Suprapubic skin (tissue), 4 donors: ENCODE measurements around the gene OSBPL6. TPM values are rescaled to one million over a fixed set of nuclear protein-coding genes. Genes with fewer than 3 reads are reported as not detected.
A peak's percentile ranks its signal among the peaks of the same experiment; 100 is the strongest.

Experiments
- DNase-seq, 2 donors: peaks; one replicate each; pipeline ENCODE4 v3.0.0-alpha.2; 2019; ENCODE audit warnings: low spot score in 2 of 2
- H3K27ac ChIP-seq: fragments of 200-600 bp; sonication (generic); one replicate; pipeline ENCODE4 v1.5.1; 2019
- H3K27me3 ChIP-seq: fragments of 200-600 bp; sonication (generic); one replicate; pipeline ENCODE4 v1.5.1; 2019
- H3K36me3 ChIP-seq: fragments of 200-600 bp; sonication (generic); one replicate; pipeline ENCODE4 v1.5.1; 2019
- H3K4me1 ChIP-seq: fragments of 200-600 bp; sonication (generic); one replicate; pipeline ENCODE4 v1.5.1; 2019
- H3K4me3 ChIP-seq: fragments of 200-600 bp; sonication (generic); one replicate; pipeline ENCODE4 v1.5.1; 2019; ENCODE audit warnings: mild to moderate bottlenecking
- H3K9me3 ChIP-seq: fragments of 200-600 bp; sonication (generic); one replicate; pipeline ENCODE4 v1.5.1; 2019
- EP300 ChIP-seq: sonication (generic); formaldehyde crosslinking; IDR thresholded peaks from one replicate; pipeline ENCODE4 v1.6.1; 2017; ENCODE audit warnings: antibody characterized with exemption
- POLR2A ChIP-seq, 2 donors: fragments of 450-650 bp; IDR thresholded peaks; one replicate each; pipeline ENCODE4 v1.6.1; 2017; ENCODE audit warnings: antibody characterized with exemption in 2 of 2, mild to moderate bottlenecking in 2 of 2, moderate library complexity in 2 of 2
- POLR2AphosphoS5 ChIP-seq, 3 donors: sonication (generic); formaldehyde crosslinking; IDR thresholded peaks; one replicate each; pipeline ENCODE4 v1.6.1; 2017; ENCODE audit warnings: antibody characterized with exemption in 3 of 3
- WGBS: methylation state at CpG from one replicate; pipeline ENCODE4 v1.1.5; 2018; 5-methylcytosine and 5-hydroxymethylcytosine counted together
- total RNA-seq, 4 donors: library from RNA; depleted of rRNA; stranded (reverse); fragments of >200 nt; gene quantifications; one replicate each; pipeline ENCODE4 v1.1.0, GENCODE V29; 2016
- TF ChIP-seq, protein P1 (sequence below), 2 donors: fragments of 200-600 bp in 1 of 2; fragments of 450-650 bp in 1 of 2; sonication (generic) in 1 of 2; IDR thresholded peaks; one replicate each; pipeline ENCODE4 v1.5.1; 2016 to 2019; ENCODE audit warnings: antibody characterized with exemption in 2 of 2, mild to moderate bottlenecking in 1 of 2, moderate library complexity in 1 of 2

Gene OSBPL6
- total RNA-seq, 4 donors from 2014 or later: 19.5 to 30.9 (median 23.9) TPM

DNA sequence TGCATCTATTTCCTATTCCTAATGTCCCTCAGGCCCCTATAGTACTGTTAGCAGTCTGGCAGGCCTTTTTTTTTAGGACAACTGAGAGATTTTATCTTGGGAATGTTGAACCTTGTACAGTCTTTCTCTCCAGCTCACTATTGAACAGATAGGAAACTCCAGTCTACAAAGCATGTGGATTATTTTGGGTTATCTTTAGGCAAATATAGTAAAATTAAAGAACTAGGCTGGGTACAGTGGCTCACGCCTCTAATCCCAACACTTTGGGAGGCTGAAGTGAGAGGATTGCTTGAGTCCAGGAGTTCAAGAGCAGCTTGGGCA is 102.7 kb downstream of the OSBPL6 start:
- Histone ChIP-seq H3K4me3 (no peak overlapping the region), H3K27me3 (no peaks in the 10 kb centered on the region), H3K9me3 (no peaks in the 10 kb centered on the region), H3K36me3 (no peaks in the 10 kb centered on the region), H3K27ac (no peak overlapping the region), H3K4me1 (peaks cover 6% of the 10 kb centered on the region)
- 91% methylated on average over 1 of the region's 1 CpG for WGBS
- TF ChIP-seq, protein P1, sequence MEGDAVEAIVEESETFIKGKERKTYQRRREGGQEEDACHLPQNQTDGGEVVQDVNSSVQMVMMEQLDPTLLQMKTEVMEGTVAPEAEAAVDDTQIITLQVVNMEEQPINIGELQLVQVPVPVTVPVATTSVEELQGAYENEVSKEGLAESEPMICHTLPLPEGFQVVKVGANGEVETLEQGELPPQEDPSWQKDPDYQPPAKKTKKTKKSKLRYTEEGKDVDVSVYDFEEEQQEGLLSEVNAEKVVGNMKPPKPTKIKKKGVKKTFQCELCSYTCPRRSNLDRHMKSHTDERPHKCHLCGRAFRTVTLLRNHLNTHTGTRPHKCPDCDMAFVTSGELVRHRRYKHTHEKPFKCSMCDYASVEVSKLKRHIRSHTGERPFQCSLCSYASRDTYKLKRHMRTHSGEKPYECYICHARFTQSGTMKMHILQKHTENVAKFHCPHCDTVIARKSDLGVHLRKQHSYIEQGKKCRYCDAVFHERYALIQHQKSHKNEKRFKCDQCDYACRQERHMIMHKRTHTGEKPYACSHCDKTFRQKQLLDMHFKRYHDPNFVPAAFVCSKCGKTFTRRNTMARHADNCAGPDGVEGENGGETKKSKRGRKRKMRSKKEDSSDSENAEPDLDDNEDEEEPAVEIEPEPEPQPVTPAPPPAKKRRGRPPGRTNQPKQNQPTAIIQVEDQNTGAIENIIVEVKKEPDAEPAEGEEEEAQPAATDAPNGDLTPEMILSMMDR (IDR thresholded peaks at IDR 0.05): no peak
- no peak for TF ChIP-seq POLR2A (IDR thresholded peaks at IDR 0.05)
- no peak for TF ChIP-seq POLR2AphosphoS5 (IDR thresholded peaks at IDR 0.05)
- TF ChIP-seq EP300: no peak
- DNase-seq: no peak

DNA sequence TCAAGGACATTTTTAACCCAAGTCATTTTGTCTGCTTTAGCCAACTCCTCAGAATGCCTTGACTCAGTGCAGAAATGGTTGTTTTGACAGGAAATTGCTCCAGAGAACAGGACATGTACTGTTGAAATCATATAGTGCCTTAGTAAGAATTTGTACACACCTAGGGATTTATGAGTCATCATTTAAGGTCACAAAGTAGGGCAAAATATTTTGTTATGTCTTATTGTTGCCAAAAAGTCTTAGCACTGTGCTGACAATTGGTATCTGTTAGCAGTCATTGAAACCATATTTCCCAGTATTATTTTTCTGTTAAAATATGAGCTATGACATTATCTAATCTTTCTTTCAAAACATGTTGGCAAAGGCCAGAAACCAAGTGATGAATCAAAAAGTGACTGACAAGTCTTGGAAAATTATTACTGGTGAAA is 104.5 kb downstream of the OSBPL6 start:
- Histone ChIP-seq H3K27ac (peak overlapping the region; percentile 34), H3K4me3 (no peak overlapping the region), H3K27me3 (no peaks in the 10 kb centered on the region), H3K4me1 (peaks cover 6% of the 10 kb centered on the region), H3K36me3 (no peaks in the 10 kb centered on the region), H3K9me3 (no peaks in the 10 kb centered on the region)
- TF ChIP-seq POLR2AphosphoS5 (IDR thresholded peaks at IDR 0.05): no peak
- no peak for TF ChIP-seq EP300
- TF ChIP-seq, protein P1 (IDR thresholded peaks at IDR 0.05): no peak
- TF ChIP-seq POLR2A (IDR thresholded peaks at IDR 0.05): no peak
- DNase-seq: no peak

DNA sequence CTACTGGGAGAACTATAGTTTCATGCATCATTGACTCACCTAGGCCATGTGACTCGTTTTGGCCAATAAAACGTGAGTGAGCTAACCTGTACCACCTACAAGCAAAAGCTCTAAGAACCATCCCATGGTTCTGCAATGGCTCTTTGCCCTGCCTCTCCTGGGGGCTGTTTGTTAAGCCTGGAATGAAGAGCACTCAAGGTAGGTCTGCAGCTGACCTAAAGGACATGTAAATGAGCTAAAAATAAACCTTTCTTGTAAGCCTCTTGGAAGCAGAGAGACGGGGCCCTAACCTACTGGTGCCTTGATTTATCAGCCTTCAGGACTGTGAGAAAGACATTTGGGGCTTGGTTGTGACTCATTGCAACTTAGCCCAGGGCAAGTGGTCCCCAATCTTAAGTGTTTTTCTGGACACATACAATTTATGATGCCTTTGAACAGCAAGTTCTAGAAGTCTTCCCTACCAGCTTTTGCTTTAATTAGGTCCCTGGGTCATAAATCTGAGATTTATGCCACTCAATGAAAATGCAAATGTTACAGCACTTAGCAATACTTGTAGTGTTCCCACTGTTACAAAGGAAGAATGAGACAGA is 107.4 kb downstream of the OSBPL6 start:
- WGBS: 75% methylated on average over 3 of the region's 3 CpGs
- Histone ChIP-seq H3K4me1 (peaks cover 8% of the 10 kb centered on the region), H3K36me3 (no peaks in the 10 kb centered on the region), H3K27me3 (no peaks in the 10 kb centered on the region), H3K9me3 (no peaks in the 10 kb centered on the region), H3K27ac (no peak overlapping the region), H3K4me3 (no peak overlapping the region)
- DNase-seq: no peak
- no peak for TF ChIP-seq POLR2AphosphoS5 (IDR thresholded peaks at IDR 0.05)
- TF ChIP-seq EP300: no peak
- TF ChIP-seq POLR2A (IDR thresholded peaks at IDR 0.05): no peak
- TF ChIP-seq, protein P1 (IDR thresholded peaks at IDR 0.05): no peak

DNA sequence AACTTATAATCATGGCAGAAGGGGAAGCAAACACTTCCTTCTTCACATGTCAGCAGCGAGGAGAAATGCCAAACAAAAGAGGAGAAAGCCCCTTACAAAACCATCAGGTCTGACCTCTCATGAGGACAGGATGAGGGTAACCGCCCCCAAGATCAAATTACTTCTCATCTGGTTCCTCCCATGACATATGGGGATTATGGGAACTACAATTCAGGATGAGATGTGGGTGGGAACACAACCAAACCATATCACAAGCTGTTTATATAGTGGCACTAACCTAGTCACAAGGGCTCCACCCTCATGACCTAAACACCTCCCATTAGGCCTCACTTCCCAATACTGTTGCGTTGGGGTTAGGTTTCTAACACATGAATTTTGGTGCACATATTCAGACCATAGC is 110.0 kb downstream of the OSBPL6 start:
- 57% methylated on average over 3 of the region's 3 CpGs for WGBS
- Histone ChIP-seq H3K9me3 (no peaks in the 10 kb centered on the region), H3K27me3 (no peaks in the 10 kb centered on the region), H3K27ac (no peak overlapping the region), H3K36me3 (no peaks in the 10 kb centered on the region), H3K4me3 (no peak overlapping the region), H3K4me1 (peaks cover 27% of the 10 kb centered on the region)
- no peak for TF ChIP-seq EP300
- TF ChIP-seq POLR2A (IDR thresholded peaks at IDR 0.05): no peak
- TF ChIP-seq POLR2AphosphoS5 (IDR thresholded peaks at IDR 0.05): no peak
- TF ChIP-seq, protein P1 (IDR thresholded peaks at IDR 0.05): no peak
- no peak for DNase-seq

DNA sequence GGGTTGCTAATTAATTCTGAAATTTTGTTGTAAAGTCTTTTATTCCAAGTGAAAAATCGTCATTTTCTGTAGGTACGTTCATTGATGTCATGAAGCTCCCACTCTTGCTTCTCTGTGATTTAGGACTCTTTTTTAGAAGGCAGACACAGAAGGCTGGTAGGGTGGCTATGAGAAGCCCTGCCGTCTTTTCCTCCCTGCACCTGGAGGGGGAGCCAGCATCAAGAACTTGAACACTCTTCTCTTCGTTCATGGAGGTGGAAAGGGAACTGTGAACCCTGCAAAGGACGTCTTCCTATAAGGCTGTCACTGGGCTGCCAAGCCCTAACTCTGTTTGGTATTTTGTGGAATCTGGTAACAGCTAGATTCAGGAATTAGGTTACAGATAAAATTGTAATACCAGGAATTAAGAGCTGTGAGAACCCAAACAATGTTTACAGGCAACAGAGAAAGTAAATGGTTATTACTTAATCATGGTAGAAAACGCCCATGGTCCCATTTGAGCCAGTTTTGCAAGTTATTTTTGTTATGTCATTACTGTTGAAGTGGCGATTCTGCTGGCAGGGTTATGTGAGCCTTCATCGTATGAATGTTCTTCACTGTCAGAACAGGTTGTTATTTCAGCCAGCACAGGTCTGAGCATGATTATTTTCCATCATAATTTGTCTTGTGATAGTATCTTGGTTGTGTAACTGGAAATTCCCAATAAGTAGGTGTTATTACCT is 112.2 kb downstream of the OSBPL6 start:
- H3K9me3 ChIP-seq: no peaks in the 10 kb centered on the region
- no peaks in the 10 kb centered on the region for H3K36me3 ChIP-seq
- WGBS: 35% methylated on average over 8 of the region's 8 CpGs
- no peak overlapping the region for H3K4me3 ChIP-seq
- no peak overlapping the region for H3K27ac ChIP-seq
- no peaks in the 10 kb centered on the region for H3K27me3 ChIP-seq
- peaks cover 27% of the 10 kb centered on the region for H3K4me1 ChIP-seq
- no peak for DNase-seq
- TF ChIP-seq POLR2AphosphoS5 (IDR thresholded peaks at IDR 0.05) (no peak), POLR2A (IDR thresholded peaks at IDR 0.05) (no peak), EP300 (no peak)
- TF ChIP-seq, protein P1 (IDR thresholded peaks at IDR 0.05): peak in 1 of 2 donors; percentile 57
